Measurements from ENCODE around the gene CHST13.

CHST13 gene

DNA sequence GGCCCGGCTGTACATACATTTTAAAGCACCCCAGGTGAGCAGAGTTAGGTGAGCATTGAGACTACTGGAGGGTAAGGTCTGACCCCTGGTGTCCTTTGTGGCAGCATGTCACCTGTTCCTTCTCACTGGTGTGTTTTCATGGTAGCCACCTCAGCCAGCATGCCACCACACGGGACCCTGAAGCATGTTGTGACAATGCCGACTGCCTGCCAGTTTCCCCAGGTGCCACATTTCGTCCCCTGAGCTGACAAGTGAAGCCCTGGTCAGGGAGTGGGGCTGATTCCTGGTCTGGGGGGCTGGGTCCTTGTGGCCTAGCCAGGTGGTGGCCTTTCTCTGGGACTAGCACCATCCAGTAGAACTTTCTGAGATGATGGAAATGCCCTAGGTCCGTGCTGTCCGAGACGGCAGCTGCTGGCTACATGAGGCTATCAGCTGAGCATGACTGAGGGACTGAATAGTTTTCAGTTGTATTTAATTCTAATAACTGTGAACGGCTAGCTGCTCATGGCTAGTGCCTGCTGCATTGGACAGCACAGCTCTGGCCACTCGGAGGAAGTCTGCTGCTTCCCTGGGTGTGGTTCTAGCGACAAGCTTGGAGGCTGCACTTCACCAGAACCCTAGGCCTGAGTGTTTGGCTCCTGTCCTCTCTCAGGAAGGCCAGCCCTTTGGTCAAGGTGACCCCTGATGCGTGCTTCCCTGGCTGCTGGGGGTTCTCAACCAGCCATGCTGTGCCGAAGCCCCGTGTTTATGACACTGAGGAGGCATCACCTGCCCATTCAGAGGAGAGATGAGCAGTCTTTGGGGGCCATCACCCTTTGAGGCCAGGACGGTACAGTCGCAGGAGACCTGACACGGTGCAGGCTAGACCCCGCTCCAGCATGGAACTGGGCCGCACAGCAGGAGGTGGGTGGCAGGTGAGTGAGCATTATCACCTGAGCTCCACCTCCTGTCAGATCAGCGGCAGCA, 30.9 kb downstream of the CHST13 start:
- H3K4me1 ChIP-seq (ENCODE audit: insufficient read depth, low read length) = no peaks in the 10 kb centered on the region; the same call in 1 of the 2 replicates
- no peaks in the 10 kb centered on the region for H3K36me3 ChIP-seq (ENCODE audit: insufficient read depth, low read length)
- DNase-seq = peak; percentile 1
- no peak overlapping the region for H3K9ac ChIP-seq (ENCODE audit: low read depth, low read length)
- H3K4me2 ChIP-seq (ENCODE audit: insufficient read depth, low read length) = no peak overlapping the region
- no peak overlapping the region for H2AFZ ChIP-seq (ENCODE audit: low read depth, low read length)
- no peak overlapping the region for H3K27ac ChIP-seq (ENCODE audit: low read length)
- no peaks in the 10 kb centered on the region for H3K9me3 ChIP-seq (ENCODE audit: insufficient read depth, low read length, severe bottlenecking)
- TF ChIP-seq EZH2 (IDR thresholded peaks at IDR 0.05; ENCODE audit: borderline replicate concordance, low read depth, low read length, severe bottlenecking) = no peak
- TF ChIP-seq, protein P1, sequence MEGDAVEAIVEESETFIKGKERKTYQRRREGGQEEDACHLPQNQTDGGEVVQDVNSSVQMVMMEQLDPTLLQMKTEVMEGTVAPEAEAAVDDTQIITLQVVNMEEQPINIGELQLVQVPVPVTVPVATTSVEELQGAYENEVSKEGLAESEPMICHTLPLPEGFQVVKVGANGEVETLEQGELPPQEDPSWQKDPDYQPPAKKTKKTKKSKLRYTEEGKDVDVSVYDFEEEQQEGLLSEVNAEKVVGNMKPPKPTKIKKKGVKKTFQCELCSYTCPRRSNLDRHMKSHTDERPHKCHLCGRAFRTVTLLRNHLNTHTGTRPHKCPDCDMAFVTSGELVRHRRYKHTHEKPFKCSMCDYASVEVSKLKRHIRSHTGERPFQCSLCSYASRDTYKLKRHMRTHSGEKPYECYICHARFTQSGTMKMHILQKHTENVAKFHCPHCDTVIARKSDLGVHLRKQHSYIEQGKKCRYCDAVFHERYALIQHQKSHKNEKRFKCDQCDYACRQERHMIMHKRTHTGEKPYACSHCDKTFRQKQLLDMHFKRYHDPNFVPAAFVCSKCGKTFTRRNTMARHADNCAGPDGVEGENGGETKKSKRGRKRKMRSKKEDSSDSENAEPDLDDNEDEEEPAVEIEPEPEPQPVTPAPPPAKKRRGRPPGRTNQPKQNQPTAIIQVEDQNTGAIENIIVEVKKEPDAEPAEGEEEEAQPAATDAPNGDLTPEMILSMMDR (IDR thresholded peaks at IDR 0.05; ENCODE audit: borderline replicate concordance, extremely low read depth, low read length, poor library complexity, severe bottlenecking) = no peak
- H3K4me3 ChIP-seq (ENCODE audit: low read depth in 1 of 2, low read length in 2 of 2) = no peak overlapping the region
- H4K20me1 ChIP-seq (ENCODE audit: insufficient read depth, low read length) = no peaks in the 10 kb centered on the region
- no peaks in the 10 kb centered on the region for H3K79me2 ChIP-seq (ENCODE audit: insufficient read depth, low read length)
- no peaks in the 10 kb centered on the region for H3K27me3 ChIP-seq (ENCODE audit: insufficient read depth, low read length, poor library complexity)
- ATAC-seq (ENCODE audit: insufficient read depth, low read depth) = no peak

DNA sequence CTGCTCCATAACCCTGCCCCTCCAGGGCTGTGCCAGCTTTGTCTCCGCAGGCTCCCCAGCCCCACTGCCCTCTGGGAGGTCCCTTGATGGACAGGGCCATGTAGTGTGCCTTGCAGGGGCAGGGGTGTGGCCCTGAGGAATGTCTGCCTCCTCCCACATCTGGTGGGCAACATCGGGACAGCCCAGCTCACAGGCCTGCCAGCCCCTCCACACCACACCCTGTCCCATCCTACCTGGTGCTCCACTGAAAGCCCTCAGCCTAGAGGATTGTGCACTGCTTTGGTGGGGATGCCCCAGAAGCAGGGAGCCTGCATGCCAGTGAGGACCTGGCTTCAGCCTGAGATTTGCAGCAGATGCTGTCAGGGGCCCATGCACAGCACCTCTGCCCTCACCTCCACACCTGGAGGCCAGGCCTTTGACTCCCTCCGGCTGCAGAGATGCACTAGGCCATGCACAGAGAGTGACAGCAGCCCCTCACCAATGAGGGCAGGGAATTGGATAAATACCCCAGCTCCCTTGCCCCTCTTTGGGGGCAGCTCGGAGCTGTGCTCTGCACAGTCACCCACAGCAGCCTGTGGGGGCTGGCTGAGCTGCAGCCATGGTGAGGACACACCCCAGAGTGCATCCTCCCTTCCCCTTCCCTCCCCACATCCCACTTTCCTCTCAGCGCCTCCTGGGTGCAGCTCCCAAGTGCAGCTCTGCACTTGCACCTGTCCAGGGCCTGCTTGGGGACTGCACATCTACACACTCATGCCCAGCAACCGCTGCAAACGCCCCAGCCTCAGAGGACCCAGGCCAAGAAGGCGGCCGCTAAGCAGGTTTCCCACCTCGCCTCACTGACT, 32.1 kb downstream of the CHST13 start:
- Histone ChIP-seq H3K4me1 (ENCODE audit: insufficient read depth, low read length) (no peaks in the 10 kb centered on the region), H3K79me2 (ENCODE audit: insufficient read depth, low read length) (no peaks in the 10 kb centered on the region), H3K27me3 (ENCODE audit: insufficient read depth, low read length, poor library complexity) (no peaks in the 10 kb centered on the region), H4K20me1 (ENCODE audit: insufficient read depth, low read length) (no peaks in the 10 kb centered on the region), H3K27ac (ENCODE audit: low read length) (no peak overlapping the region; the same call in 1 of the 2 replicates), H2AFZ (ENCODE audit: low read depth, low read length) (no peak overlapping the region), H3K9ac (ENCODE audit: low read depth, low read length) (no peak overlapping the region), H3K9me3 (ENCODE audit: insufficient read depth, low read length, severe bottlenecking) (no peaks in the 10 kb centered on the region), H3K36me3 (ENCODE audit: insufficient read depth, low read length) (no peaks in the 10 kb centered on the region), H3K4me3 (ENCODE audit: low read depth in 1 of 2, low read length in 2 of 2) (no peak overlapping the region), H3K4me2 (ENCODE audit: insufficient read depth, low read length) (no peak overlapping the region)
- TF ChIP-seq, protein P1 (IDR thresholded peaks at IDR 0.05; ENCODE audit: borderline replicate concordance, extremely low read depth, low read length, poor library complexity, severe bottlenecking) = no peak
- TF ChIP-seq EZH2 (IDR thresholded peaks at IDR 0.05; ENCODE audit: borderline replicate concordance, low read depth, low read length, severe bottlenecking) = no peak
- ATAC-seq (ENCODE audit: insufficient read depth, low read depth) (no peak), DNase-seq (peak; percentile 2)

DNA sequence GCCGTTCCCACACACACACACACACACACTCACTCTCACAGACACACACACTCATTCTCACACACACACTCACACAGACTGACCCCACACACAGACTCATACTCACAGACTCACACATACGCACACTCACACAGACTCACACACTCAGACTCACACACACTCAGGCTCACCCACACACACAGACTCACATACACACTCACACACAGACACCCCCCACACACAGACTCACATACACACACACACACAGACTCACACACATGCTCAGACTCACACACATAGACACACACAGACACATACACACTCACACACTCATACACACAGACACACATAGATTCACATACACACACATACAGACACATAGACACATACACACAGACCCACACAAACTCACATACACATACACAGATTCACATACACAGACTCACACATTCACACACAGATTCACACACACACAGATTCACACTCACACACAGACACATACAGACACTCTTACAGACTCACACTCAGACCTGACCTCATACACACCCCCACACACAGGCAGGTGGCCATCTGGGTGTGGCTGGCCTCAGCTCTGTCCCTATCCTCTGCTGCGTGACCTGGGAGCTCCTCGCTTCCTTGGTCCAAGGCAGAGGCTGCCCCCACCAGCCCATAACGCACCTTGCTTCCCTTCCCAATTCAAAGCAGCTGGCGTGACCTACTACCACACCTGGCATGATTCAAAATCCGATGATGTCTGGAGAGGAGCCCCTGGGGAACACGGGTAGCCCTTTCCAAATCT, 32.9 kb downstream of the CHST13 start:
- no peaks in the 10 kb centered on the region for H3K9me3 ChIP-seq (ENCODE audit: insufficient read depth, low read length, severe bottlenecking)

More for the DNA sequence above, 32.9 kb downstream of the CHST13 start:
- no peaks in the 10 kb centered on the region for H4K20me1 ChIP-seq (ENCODE audit: insufficient read depth, low read length)
- H3K4me1 ChIP-seq (ENCODE audit: insufficient read depth, low read length) = no peaks in the 10 kb centered on the region
- H3K4me2 ChIP-seq (ENCODE audit: insufficient read depth, low read length) = no peak overlapping the region
- H3K9ac ChIP-seq (ENCODE audit: low read depth, low read length) = no peak overlapping the region
- no peaks in the 10 kb centered on the region for H3K36me3 ChIP-seq (ENCODE audit: insufficient read depth, low read length)
- DNase-seq (peak; percentile 1), ATAC-seq (ENCODE audit: insufficient read depth, low read depth) (no peak)
- H3K79me2 ChIP-seq (ENCODE audit: insufficient read depth, low read length) = no peaks in the 10 kb centered on the region
- TF ChIP-seq EZH2 (IDR thresholded peaks at IDR 0.05; ENCODE audit: borderline replicate concordance, low read depth, low read length, severe bottlenecking) = no peak
- TF ChIP-seq, protein P1 (IDR thresholded peaks at IDR 0.05; ENCODE audit: borderline replicate concordance, extremely low read depth, low read length, poor library complexity, severe bottlenecking) = no peak
- no peak overlapping the region for H3K27ac ChIP-seq (ENCODE audit: low read length)
- H3K27me3 ChIP-seq (ENCODE audit: insufficient read depth, low read length, poor library complexity) = no peaks in the 10 kb centered on the region
- no peak overlapping the region for H3K4me3 ChIP-seq (ENCODE audit: low read depth in 1 of 2, low read length in 2 of 2)
- H2AFZ ChIP-seq (ENCODE audit: low read depth, low read length) = no peak overlapping the region
